HEK293 (cell line): ENCODE data around the gene TRMT44.

Source experiments
- CTCF ChIA-PET: fragments of 350-600 bp; formaldehyde crosslinking; extraction: SDS; loops from one replicate; lab custom pipeline; 2021; ENCODE audit warnings: antibody characterized with exemption; lab: Yijun Ruan, JAX
- POLR2A ChIA-PET: fragments of 300-600 bp; formaldehyde crosslinking; extraction: SDS; loops from one replicate; lab custom pipeline; 2020; ENCODE audit warnings: antibody characterized with exemption, inconsistent platforms; lab: Yijun Ruan, JAX
- H3K27ac ChIP-seq: fragments of 200-500 bp; sonication (Bioruptor generic); 2 replicates; pipeline ENCODE4 v1.5.1; 2014; ENCODE audit warnings: low read depth, low read length, control low read depth, inconsistent platforms; ENCODE audit errors: extremely low read depth
- H3K36me3 ChIP-seq, 2 experiments: fragments of 200-500 bp in 1 of 2; sonication (Bioruptor generic) in 1 of 2; 1 replicate in 1 of 2; 2 replicates in 1 of 2; pipeline ENCODE4 v1.5.1; 2014 to 2017; ENCODE audit warnings: inconsistent platforms in 2 of 2, low read length in 2 of 2; ENCODE audit not compliant: control insufficient read depth in 2 of 2, insufficient read depth in 1 of 2
- H3K4me1 ChIP-seq: fragments of 200-500 bp; sonication (Bioruptor generic); 2 replicates; pipeline ENCODE4 v1.5.1; 2014; ENCODE audit warnings: mild to moderate bottlenecking, low read length, inconsistent platforms; ENCODE audit not compliant: control insufficient read depth, insufficient read depth
- H3K4me3 ChIP-seq: 2 replicates; pipeline ENCODE4 v1.5.1; 2011; ENCODE audit warnings: low read depth, mild to moderate bottlenecking, control low read depth, low read length, moderate library complexity
- H3K9me3 ChIP-seq: fragments of 200-500 bp; sonication (Bioruptor generic); 2 replicates; pipeline ENCODE4 v1.5.1; 2014; ENCODE audit warnings: low read depth, low read length, inconsistent platforms; ENCODE audit not compliant: control insufficient read depth, insufficient read depth
- KLF10 ChIP-seq: fragments of 450-650 bp; IDR thresholded peaks from 2 replicates; pipeline ENCODE4 v1.5.1; 2018; ENCODE audit warnings: missing biosample characterization, mild to moderate bottlenecking, missing genetic modification characterization
- YY2 ChIP-seq: fragments of 450-650 bp; formaldehyde crosslinking; IDR thresholded peaks from 2 replicates; pipeline ENCODE4 v1.5.1; 2016; ENCODE audit warnings: missing biosample characterization, missing genetic modification characterization
- ZFP37 ChIP-seq: fragments of 450-650 bp; formaldehyde crosslinking; IDR thresholded peaks from 2 replicates; pipeline ENCODE4 v1.5.1; 2016; ENCODE audit warnings: missing biosample characterization, missing genetic modification characterization
- ZNF132 ChIP-seq: fragments of 450-650 bp; formaldehyde crosslinking; IDR thresholded peaks from 2 replicates; pipeline ENCODE4 v1.5.1; 2017; ENCODE audit warnings: missing biosample characterization, missing genetic modification characterization, borderline replicate concordance
- ZNF274 ChIP-seq, 2 experiments: fragments of 200-500 bp in 1 of 2; fragments of 450-650 bp in 1 of 2; sonication (Bioruptor generic) in 1 of 2; formaldehyde crosslinking in 1 of 2; IDR thresholded peaks; 2 replicates each; pipeline versions ENCODE4 v1.5.1 to v1.6.1; 2014 to 2016; ENCODE audit warnings: borderline replicate concordance in 1 of 2, inconsistent platforms in 1 of 2, low read length in 1 of 2, missing biosample characterization in 1 of 2, missing genetic modification characterization in 1 of 2
- ZNF366 ChIP-seq: fragments of 450-650 bp; formaldehyde crosslinking; conservative IDR thresholded peaks from 2 replicates; pipeline ENCODE4 v1.5.1; 2016; ENCODE audit warnings: missing biosample characterization, missing genetic modification characterization
- ZNF558 ChIP-seq: fragments of 450-650 bp; formaldehyde crosslinking; IDR thresholded peaks from 2 replicates; pipeline ENCODE4 v1.5.1; 2016; ENCODE audit warnings: missing biosample characterization, missing genetic modification characterization
- ZNF624 ChIP-seq: fragments of 450-650 bp; formaldehyde crosslinking; IDR thresholded peaks from 2 replicates; pipeline ENCODE4 v1.5.1; 2017; ENCODE audit warnings: missing biosample characterization, missing genetic modification characterization
- TF ChIP-seq, protein P1 (sequence below): fragments of 450-650 bp; formaldehyde crosslinking; IDR thresholded peaks from 2 replicates; pipeline ENCODE4 v1.5.1; 2016; ENCODE audit warnings: missing biosample characterization, missing genetic modification characterization
- TF ChIP-seq, protein P2 (sequence below): fragments of 450-650 bp; IDR thresholded peaks from 2 replicates; pipeline ENCODE4 v1.5.1; 2018; ENCODE audit warnings: missing biosample characterization, mild to moderate bottlenecking, missing genetic modification characterization
- TF ChIP-seq, protein P3 (sequence below): fragments of 450-650 bp; formaldehyde crosslinking; IDR thresholded peaks from 2 replicates; pipeline ENCODE4; 2016; ENCODE audit warnings: missing biosample characterization, missing genetic modification characterization
- TF ChIP-seq, protein P4 (sequence below): fragments of 450-650 bp; formaldehyde crosslinking; IDR thresholded peaks from 2 replicates; pipeline ENCODE4 v1.5.1; 2016; ENCODE audit warnings: missing biosample characterization, missing genetic modification characterization
- TF ChIP-seq, protein P5 (sequence below): fragments of 450-650 bp; formaldehyde crosslinking; IDR thresholded peaks from 2 replicates; pipeline ENCODE4 v1.5.1; 2016; ENCODE audit warnings: missing biosample characterization, missing genetic modification characterization, borderline replicate concordance

The TRMT44 gene

DNA sequence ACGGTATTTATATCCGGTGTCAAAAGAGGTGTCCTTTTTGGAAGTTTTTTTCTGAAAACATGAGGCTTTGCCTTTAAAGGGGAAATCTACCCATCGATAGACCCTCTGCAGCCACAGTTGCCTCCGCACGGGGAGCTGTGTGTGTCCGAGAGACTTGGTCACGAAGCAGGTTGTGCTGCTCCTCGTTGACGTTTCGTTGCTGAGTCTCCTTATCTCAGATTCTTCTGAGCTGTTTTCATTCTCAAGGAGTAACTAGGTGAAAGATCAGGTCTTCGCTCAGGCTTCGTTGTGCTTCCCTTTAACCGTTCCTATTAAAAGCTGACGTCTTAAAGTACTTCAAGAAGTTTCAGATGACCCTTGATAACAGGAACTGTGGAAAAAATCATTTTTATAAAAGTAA lies 23.8 kb downstream of the TRMT44 start:
- no peak for TF ChIP-seq YY2 (tag by site-specific recombination)
- TF ChIP-seq, protein P1, sequence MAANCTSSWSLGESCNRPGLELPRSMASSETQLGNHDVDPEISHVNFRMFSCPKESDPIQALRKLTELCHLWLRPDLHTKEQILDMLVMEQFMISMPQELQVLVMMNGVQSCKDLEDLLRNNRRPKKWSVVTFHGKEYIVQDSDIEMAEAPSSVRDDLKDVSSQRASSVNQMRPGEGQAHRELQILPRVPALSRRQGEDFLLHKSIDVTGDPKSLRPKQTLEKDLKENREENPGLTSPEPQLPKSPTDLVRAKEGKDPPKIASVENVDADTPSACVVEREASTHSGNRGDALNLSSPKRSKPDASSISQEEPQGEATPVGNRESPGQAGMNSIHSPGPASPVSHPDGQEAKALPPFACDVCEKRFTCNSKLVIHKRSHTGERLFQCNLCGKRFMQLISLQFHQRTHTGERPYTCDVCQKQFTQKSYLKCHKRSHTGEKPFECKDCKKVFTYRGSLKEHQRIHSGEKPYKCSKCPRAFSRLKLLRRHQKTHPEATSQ (tag by site-specific recombination): no peak
- TF ChIP-seq, all 188 proteins: peak for 0
- CTCF ChIA-PET: interaction anchor here (0.7 to 1.0 kb wide), 2 partner anchors 10 to 83 kb away, joined by 3 to 4 read pairs; no protein-coding TSS in a partner anchor
- POLR2A ChIA-PET: no interaction called here
- H3K4me1 ChIP-seq: no peaks in the 10 kb centered on the region
- no peak overlapping the region for H3K27ac ChIP-seq
- no peak overlapping the region for H3K4me3 ChIP-seq
- no peaks in the 10 kb centered on the region for H3K9me3 ChIP-seq
- H3K36me3 ChIP-seq: peaks cover 0 to 84% of the 10 kb centered on the region in 2 experiments; a peak in 2 of 3 replicates

DNA sequence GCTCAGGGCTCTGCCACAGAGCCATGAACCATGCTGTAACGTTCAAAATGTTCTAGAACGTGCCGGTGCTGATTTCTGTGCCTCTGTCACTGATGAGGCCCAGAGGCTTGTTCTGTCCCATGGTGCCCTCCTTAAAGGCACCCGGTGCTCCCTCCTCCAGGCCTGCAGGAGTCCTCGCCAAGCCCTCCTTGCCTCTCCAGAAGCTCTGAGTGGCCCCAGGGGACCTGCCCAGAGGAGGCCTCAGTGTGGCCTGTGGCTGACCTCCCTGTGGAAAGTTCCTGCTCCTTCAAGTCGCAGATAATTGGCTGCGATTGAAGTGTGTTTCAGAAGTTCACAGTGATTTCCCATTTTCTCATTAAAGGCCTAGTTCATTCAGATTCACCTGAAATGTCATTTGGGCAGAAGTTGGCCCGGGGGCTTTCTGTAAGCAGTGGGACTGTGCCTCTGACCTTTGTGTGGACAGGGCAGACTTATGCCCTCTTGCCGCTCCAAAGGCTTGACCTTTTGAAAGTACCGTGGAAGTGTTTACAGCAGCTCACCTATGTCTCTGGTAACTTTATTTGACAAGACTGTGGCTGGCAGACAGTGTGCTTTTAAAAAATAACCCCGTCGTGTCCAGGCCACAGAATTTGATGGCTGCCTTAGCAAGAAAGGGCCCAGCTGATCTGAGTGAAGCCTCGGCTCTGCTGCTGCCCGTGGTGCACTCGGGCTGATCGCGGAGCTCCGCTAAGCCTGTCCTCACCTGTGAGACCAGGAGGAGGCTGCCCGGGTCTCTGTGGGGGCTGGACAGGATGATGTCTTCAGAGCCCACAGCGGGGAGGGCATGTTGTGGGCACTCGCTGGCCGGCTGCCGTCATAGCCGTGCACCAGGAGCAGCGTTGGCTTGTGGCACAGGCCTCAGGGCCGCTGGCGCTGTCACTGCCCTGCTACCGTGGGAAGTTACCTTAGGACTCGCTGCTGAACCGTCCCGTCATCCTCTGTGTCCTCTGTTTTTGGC lies 25.3 kb downstream of the TRMT44 start:
- no peaks in the 10 kb centered on the region for H3K9me3 ChIP-seq
- ChIA-PET CTCF (interaction anchor here (0.9 kb wide), 1 partner anchor 25 kb away, joined by 3 read pairs; no protein-coding TSS in a partner anchor), POLR2A (no interaction called here)
- H3K4me1 ChIP-seq: no peaks in the 10 kb centered on the region
- H3K36me3 ChIP-seq: peaks cover 0 to 84% of the 10 kb centered on the region in 2 experiments; a peak in 2 of 3 replicates
- H3K27ac ChIP-seq: no peak overlapping the region
- no peak overlapping the region for H3K4me3 ChIP-seq
- TF ChIP-seq ZNF624 (tag by site-specific recombination) (no peak), ZNF366 (no peak), ZNF558 (tag by site-specific recombination) (no peak), ZNF274 (IDR thresholded peaks at IDR 0.05; ENCODE audit: low read length) (no peak), ZNF274 (tag by site-specific recombination; IDR thresholded peaks at IDR 0.05; ENCODE audit: borderline replicate concordance) (no peak), KLF10 (tag by site-specific recombination) (no peak), ZNF132 (no peak)
- TF ChIP-seq, protein P2, sequence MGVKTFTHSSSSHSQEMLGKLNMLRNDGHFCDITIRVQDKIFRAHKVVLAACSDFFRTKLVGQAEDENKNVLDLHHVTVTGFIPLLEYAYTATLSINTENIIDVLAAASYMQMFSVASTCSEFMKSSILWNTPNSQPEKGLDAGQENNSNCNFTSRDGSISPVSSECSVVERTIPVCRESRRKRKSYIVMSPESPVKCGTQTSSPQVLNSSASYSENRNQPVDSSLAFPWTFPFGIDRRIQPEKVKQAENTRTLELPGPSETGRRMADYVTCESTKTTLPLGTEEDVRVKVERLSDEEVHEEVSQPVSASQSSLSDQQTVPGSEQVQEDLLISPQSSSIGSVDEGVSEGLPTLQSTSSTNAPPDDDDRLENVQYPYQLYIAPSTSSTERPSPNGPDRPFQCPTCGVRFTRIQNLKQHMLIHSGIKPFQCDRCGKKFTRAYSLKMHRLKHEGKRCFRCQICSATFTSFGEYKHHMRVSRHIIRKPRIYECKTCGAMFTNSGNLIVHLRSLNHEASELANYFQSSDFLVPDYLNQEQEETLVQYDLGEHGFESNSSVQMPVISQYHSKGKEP (tag by site-specific recombination): no peak
- TF ChIP-seq, protein P3, sequence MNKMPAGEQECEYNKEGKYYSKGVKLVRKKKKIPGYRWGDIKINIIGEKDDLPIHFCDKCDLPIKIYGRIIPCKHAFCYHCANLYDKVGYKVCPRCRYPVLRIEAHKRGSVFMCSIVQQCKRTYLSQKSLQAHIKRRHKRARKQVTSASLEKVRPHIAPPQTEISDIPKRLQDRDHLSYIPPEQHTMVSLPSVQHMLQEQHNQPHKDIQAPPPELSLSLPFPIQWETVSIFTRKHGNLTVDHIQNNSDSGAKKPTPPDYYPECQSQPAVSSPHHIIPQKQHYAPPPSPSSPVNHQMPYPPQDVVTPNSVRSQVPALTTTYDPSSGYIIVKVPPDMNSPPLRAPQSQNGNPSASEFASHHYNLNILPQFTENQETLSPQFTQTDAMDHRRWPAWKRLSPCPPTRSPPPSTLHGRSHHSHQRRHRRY (tag by site-specific recombination): no peak
- TF ChIP-seq, protein P4, sequence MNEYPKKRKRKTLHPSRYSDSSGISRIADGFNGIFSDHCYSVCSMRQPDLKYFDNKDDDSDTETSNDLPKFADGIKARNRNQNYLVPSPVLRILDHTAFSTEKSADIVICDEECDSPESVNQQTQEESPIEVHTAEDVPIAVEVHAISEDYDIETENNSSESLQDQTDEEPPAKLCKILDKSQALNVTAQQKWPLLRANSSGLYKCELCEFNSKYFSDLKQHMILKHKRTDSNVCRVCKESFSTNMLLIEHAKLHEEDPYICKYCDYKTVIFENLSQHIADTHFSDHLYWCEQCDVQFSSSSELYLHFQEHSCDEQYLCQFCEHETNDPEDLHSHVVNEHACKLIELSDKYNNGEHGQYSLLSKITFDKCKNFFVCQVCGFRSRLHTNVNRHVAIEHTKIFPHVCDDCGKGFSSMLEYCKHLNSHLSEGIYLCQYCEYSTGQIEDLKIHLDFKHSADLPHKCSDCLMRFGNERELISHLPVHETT (tag by site-specific recombination): no peak

DNA sequence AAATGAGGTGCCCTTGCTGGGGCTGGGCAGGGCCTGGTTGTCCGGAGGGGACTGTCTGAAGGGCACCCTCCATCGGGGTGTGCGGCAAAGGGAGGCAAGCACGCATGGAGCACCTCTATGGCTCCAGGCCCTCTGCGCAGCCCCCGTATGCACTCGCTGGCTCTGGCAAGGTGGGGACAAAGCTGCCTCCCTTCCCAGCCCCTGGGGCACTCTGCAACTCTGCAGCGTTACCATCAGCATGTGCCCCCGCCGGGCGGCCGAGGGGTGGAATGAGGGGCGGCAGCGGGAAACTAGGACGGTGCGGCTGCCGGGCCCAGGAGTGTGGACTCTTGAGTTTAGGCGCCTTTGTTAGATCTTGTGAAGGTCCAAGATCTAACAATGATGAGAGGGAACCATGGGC lies 26.4 kb downstream of the TRMT44 start:
- ChIA-PET CTCF (interaction anchor here (0.6 to 3.2 kb wide), 6 partner anchors 9 to 126 kb away, joined by 3 to 19 read pairs (median 5); partner anchors contain the start of gene CPZ), POLR2A (no interaction called here)
- no peaks in the 10 kb centered on the region for H3K9me3 ChIP-seq
- H3K4me1 ChIP-seq: no peaks in the 10 kb centered on the region
- no peak overlapping the region for H3K4me3 ChIP-seq
- H3K36me3 ChIP-seq: peaks cover 0 to 79% of the 10 kb centered on the region in 2 experiments; a peak in 1 of 3 replicates
- no peak overlapping the region for H3K27ac ChIP-seq
- TF ChIP-seq ZFP37: no peak
- TF ChIP-seq, protein P5, sequence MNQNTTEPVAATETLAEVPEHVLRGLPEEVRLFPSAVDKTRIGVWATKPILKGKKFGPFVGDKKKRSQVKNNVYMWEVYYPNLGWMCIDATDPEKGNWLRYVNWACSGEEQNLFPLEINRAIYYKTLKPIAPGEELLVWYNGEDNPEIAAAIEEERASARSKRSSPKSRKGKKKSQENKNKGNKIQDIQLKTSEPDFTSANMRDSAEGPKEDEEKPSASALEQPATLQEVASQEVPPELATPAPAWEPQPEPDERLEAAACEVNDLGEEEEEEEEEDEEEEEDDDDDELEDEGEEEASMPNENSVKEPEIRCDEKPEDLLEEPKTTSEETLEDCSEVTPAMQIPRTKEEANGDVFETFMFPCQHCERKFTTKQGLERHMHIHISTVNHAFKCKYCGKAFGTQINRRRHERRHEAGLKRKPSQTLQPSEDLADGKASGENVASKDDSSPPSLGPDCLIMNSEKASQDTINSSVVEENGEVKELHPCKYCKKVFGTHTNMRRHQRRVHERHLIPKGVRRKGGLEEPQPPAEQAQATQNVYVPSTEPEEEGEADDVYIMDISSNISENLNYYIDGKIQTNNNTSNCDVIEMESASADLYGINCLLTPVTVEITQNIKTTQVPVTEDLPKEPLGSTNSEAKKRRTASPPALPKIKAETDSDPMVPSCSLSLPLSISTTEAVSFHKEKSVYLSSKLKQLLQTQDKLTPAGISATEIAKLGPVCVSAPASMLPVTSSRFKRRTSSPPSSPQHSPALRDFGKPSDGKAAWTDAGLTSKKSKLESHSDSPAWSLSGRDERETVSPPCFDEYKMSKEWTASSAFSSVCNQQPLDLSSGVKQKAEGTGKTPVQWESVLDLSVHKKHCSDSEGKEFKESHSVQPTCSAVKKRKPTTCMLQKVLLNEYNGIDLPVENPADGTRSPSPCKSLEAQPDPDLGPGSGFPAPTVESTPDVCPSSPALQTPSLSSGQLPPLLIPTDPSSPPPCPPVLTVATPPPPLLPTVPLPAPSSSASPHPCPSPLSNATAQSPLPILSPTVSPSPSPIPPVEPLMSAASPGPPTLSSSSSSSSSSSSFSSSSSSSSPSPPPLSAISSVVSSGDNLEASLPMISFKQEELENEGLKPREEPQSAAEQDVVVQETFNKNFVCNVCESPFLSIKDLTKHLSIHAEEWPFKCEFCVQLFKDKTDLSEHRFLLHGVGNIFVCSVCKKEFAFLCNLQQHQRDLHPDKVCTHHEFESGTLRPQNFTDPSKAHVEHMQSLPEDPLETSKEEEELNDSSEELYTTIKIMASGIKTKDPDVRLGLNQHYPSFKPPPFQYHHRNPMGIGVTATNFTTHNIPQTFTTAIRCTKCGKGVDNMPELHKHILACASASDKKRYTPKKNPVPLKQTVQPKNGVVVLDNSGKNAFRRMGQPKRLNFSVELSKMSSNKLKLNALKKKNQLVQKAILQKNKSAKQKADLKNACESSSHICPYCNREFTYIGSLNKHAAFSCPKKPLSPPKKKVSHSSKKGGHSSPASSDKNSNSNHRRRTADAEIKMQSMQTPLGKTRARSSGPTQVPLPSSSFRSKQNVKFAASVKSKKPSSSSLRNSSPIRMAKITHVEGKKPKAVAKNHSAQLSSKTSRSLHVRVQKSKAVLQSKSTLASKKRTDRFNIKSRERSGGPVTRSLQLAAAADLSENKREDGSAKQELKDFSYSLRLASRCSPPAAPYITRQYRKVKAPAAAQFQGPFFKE (tag by site-specific recombination): no peak
